GM12865 (cell line): ENCODE measurements around the gene ADTRP.
A peak's percentile ranks its signal among the peaks of the same experiment; 100 is the strongest.

Experiments used
- DNase-seq: peaks from one replicate; pipeline ENCODE4 v3.0.0; 2010; ENCODE audit warnings: low read depth
- H3K4me3 ChIP-seq: 2 replicates; pipeline ENCODE4 v1.5.1; 2011; ENCODE audit warnings: mild to moderate bottlenecking, low read depth, low read length, control low read depth
- CTCF ChIP-seq: IDR thresholded peaks from 2 replicates; pipeline ENCODE4 v1.5.1; 2011; ENCODE audit warnings: low read length, control low read depth, low read depth, inconsistent platforms; ENCODE audit not compliant: insufficient read depth; ENCODE audit errors: missing control alignments

The ADTRP gene

GRCh38 chr6:11702500-11703130 is 76.0 kb downstream of the ADTRP start:
- H3K4me3 ChIP-seq: no peak overlapping the region
- TF ChIP-seq CTCF: no peak
- DNase-seq: no peak

- no peak for DNase-seq
- no peak overlapping the region for H3K4me3 ChIP-seq
- TF ChIP-seq CTCF: no peak
Measured at GRCh38 chr6:11702089-11702488, 76.5 kb downstream of the ADTRP start.

GRCh38 chr6:11701573-11701972 is 77.0 kb downstream of the ADTRP start:
- TF ChIP-seq CTCF: no peak
- H3K4me3 ChIP-seq: no peak overlapping the region
- DNase-seq: no peak

GRCh38 chr6:11700118-11700718 is 78.4 kb downstream of the ADTRP start:
- peak; percentile 72 for DNase-seq
- H3K4me3 ChIP-seq: no peak overlapping the region

GRCh38 chr6:11699576-11699975 is 79.0 kb downstream of the ADTRP start:
- DNase-seq: no peak
- TF ChIP-seq CTCF: no peak
- H3K4me3 ChIP-seq: no peak overlapping the region

More at GRCh38 chr6:11700118-11700718, 78.4 kb downstream of the ADTRP start:
- peak; percentile 34 for TF ChIP-seq CTCF

GRCh38 chr6:11692451-11693376 is 85.9 kb downstream of the ADTRP start:
- no peak overlapping the region for H3K4me3 ChIP-seq
- TF ChIP-seq CTCF: no peak
- no peak for DNase-seq
